EL (cell line): ENCODE measurements around the gene COL12A1.

Source experiments
- DNase-seq: peaks from one replicate; pipeline ENCODE4 v3.0.0-alpha.2; 2016

Gene COL12A1

GRCh38 chr6:75176076-75176582 lies 29.7 kb downstream of the COL12A1 start:
- DNase-seq = no peak

GRCh38 chr6:75171986-75172385 lies 33.9 kb downstream of the COL12A1 start:
- DNase-seq = no peak

GRCh38 chr6:75171567-75171966 lies 34.3 kb downstream of the COL12A1 start:
- no peak for DNase-seq

GRCh38 chr6:75170691-75171560 lies 34.9 kb downstream of the COL12A1 start:
- DNase-seq = no peak

GRCh38 chr6:75169689-75170586 lies 35.9 kb downstream of the COL12A1 start:
- DNase-seq = no peak

GRCh38 chr6:75167851-75168250 lies 38.0 kb downstream of the COL12A1 start:
- DNase-seq = no peak

GRCh38 chr6:75167325-75167724 lies 38.5 kb downstream of the COL12A1 start:
- DNase-seq = no peak

GRCh38 chr6:75166773-75167172 lies 39.1 kb downstream of the COL12A1 start:
- no peak for DNase-seq

GRCh38 chr6:75166236-75166635 lies 39.6 kb downstream of the COL12A1 start:
- DNase-seq = no peak

GRCh38 chr6:75158176-75158575 lies 47.7 kb downstream of the COL12A1 start:
- no peak for DNase-seq

- DNase-seq = no peak
Measured at GRCh38 chr6:75157336-75157735, 48.5 kb downstream of the COL12A1 start.

- DNase-seq = no peak
Measured at GRCh38 chr6:75156186-75156878, 49.5 kb downstream of the COL12A1 start.

- DNase-seq = no peak
Measured at GRCh38 chr6:75155631-75156030, 50.2 kb downstream of the COL12A1 start.

- no peak for DNase-seq
Measured at GRCh38 chr6:75154973-75155372, 50.9 kb downstream of the COL12A1 start.

- peak; percentile 56 for DNase-seq
Measured at GRCh38 chr6:75150685-75151412, 55.0 kb downstream of the COL12A1 start.

- no peak for DNase-seq
Measured at GRCh38 chr6:75149696-75150095, 56.2 kb downstream of the COL12A1 start.

GRCh38 chr6:75149240-75149639 lies 56.6 kb downstream of the COL12A1 start:
- no peak for DNase-seq

GRCh38 chr6:75147512-75147911 lies 58.3 kb downstream of the COL12A1 start:
- no peak for DNase-seq

GRCh38 chr6:75145976-75146375 lies 59.9 kb downstream of the COL12A1 start:
- DNase-seq = no peak

GRCh38 chr6:75145211-75145610 lies 60.6 kb downstream of the COL12A1 start:
- no peak for DNase-seq

GRCh38 chr6:75144386-75144785 lies 61.5 kb downstream of the COL12A1 start:
- no peak for DNase-seq

- peak; percentile 83 for DNase-seq
Measured at GRCh38 chr6:75143191-75143590, 62.7 kb downstream of the COL12A1 start.
